PC-3 (cell line): ENCODE results near the gene LRRC61. TPM values are rescaled to one million over a fixed set of nuclear protein-coding genes. Genes with fewer than 3 reads are reported as not detected.

Source experiments
- ATAC-seq: fragments of 200-7000 bp; cut with Tn5 transposase; 2 replicates; pipeline ENCODE4 v1.9.1; 2020; ENCODE audit warnings: mild to moderate bottlenecking, moderate library complexity
- BruUV-seq: library from RNA; stranded (reverse); fragments of 400-500 nt; replicated peaks from 2 replicates; lab custom pipeline; 2021; lab: Mats Ljungman, UMichigan
- CTCF ChIA-PET: fragments of 300-600 bp; sonication (Branson Sonifier 250); formaldehyde crosslinking; loops from one replicate; lab custom pipeline; 2022; ENCODE audit warnings: antibody characterized with exemption; lab: Charles Lee
- POLR2A ChIA-PET: fragments of 300-600 bp; sonication (Branson Sonifier 250); formaldehyde crosslinking; loops from one replicate; lab custom pipeline; 2022; ENCODE audit warnings: antibody characterized with exemption; ENCODE audit not compliant: unreplicated experiment; lab: Charles Lee
- DNase-seq: peaks from one replicate; pipeline ENCODE4 v3.0.0-alpha.2; 2015
- H2AFZ ChIP-seq: fragments of 300-600 bp; sonication (generic); 2 replicates; pipeline ENCODE4 v1.6.0; 2016; ENCODE audit warnings: antibody characterized with exemption, low read length
- H3F3A ChIP-seq: fragments of 300-600 bp; sonication (generic); one replicate; pipeline ENCODE4 v1.6.0; 2017; ENCODE audit warnings: antibody characterized with exemption, low read length, control low read depth, mild to moderate bottlenecking; ENCODE audit not compliant: unreplicated experiment
- H3K27ac ChIP-seq: fragments of 300-600 bp; sonication (generic); 2 replicates; pipeline ENCODE4 v1.5.1; 2016; ENCODE audit warnings: mild to moderate bottlenecking, low read length
- H3K27me3 ChIP-seq: fragments of 300-600 bp; sonication (generic); 2 replicates; pipeline ENCODE4 v1.6.1; 2016; ENCODE audit warnings: low read length, mixed read lengths
- H3K36me3 ChIP-seq: fragments of 300-600 bp; sonication (generic); 2 replicates; pipeline ENCODE4 v1.6.1; 2016; ENCODE audit warnings: low read depth, mixed run types, low read length, mixed read lengths
- H3K4me1 ChIP-seq: fragments of 300-600 bp; sonication (generic); 2 replicates; pipeline ENCODE4 v1.5.1; 2016; ENCODE audit warnings: low read length; ENCODE audit not compliant: insufficient read depth
- H3K4me2 ChIP-seq: fragments of 300-600 bp; sonication (generic); 2 replicates; pipeline ENCODE4 v1.6.0; 2016; ENCODE audit warnings: low read length
- H3K4me3 ChIP-seq: fragments of 300-600 bp; sonication (generic); 2 replicates; pipeline ENCODE4 v1.5.1; 2016; ENCODE audit warnings: mild to moderate bottlenecking, low read length, mixed read lengths
- H3K79me2 ChIP-seq: fragments of 300-600 bp; sonication (generic); 2 replicates; pipeline ENCODE4 v1.6.1; 2017; ENCODE audit warnings: low read length, mixed read lengths
- H3K9ac ChIP-seq: fragments of 300-600 bp; sonication (generic); 2 replicates; pipeline ENCODE4 v1.6.0; 2016; ENCODE audit warnings: mild to moderate bottlenecking, low read length
- H3K9me2 ChIP-seq: fragments of 300-600 bp; sonication (generic); replicated peaks from 2 replicates; pipeline ENCODE4 v1.6.1; 2016; ENCODE audit warnings: mixed run types, low read length, mixed read lengths
- H3K9me3 ChIP-seq: fragments of 300-600 bp; sonication (generic); 2 replicates; pipeline ENCODE4 v1.6.1; 2016; ENCODE audit warnings: low read length, mixed read lengths
- H4K20me1 ChIP-seq: fragments of 300-600 bp; sonication (generic); 2 replicates; pipeline ENCODE4 v1.6.1; 2016; ENCODE audit warnings: low read length, mixed read lengths
- EZH2 ChIP-seq: fragments of 300-600 bp; sonication (generic); IDR thresholded peaks from one replicate; pipeline ENCODE4 v1.6.1; 2017; ENCODE audit warnings: antibody characterized with exemption, mild to moderate bottlenecking, low read length; ENCODE audit not compliant: unreplicated experiment
- EZH2phosphoT487 ChIP-seq: fragments of 300-600 bp; sonication (generic); IDR thresholded peaks from 2 replicates; pipeline ENCODE4 v1.6.1; 2018; ENCODE audit warnings: mild to moderate bottlenecking, antibody characterized with exemption, low read length, borderline replicate concordance
- intact Hi-C: fragments of 100-400 bp; cut with micrococcal nuclease; formaldehyde crosslinking; loops from 2 replicates; pipeline ENCODE4 v1.9.0; 2023
- total RNA-seq: library from RNA; depleted of rRNA; stranded (reverse); fragments of >200 nt; gene quantifications from 2 replicates; pipeline ENCODE4 v1.2.3, GENCODE V29; 2014
- TF ChIP-seq, protein P1 (sequence below): fragments of 300-600 bp; sonication (generic); conservative IDR thresholded peaks from 2 replicates; pipeline ENCODE4 v1.5.1; 2017; ENCODE audit warnings: antibody characterized with exemption, low read depth, mild to moderate bottlenecking, low read length

Gene LRRC61
- total RNA-seq, 1 experiment from 2014 or later, result 15.1 TPM

DNA sequence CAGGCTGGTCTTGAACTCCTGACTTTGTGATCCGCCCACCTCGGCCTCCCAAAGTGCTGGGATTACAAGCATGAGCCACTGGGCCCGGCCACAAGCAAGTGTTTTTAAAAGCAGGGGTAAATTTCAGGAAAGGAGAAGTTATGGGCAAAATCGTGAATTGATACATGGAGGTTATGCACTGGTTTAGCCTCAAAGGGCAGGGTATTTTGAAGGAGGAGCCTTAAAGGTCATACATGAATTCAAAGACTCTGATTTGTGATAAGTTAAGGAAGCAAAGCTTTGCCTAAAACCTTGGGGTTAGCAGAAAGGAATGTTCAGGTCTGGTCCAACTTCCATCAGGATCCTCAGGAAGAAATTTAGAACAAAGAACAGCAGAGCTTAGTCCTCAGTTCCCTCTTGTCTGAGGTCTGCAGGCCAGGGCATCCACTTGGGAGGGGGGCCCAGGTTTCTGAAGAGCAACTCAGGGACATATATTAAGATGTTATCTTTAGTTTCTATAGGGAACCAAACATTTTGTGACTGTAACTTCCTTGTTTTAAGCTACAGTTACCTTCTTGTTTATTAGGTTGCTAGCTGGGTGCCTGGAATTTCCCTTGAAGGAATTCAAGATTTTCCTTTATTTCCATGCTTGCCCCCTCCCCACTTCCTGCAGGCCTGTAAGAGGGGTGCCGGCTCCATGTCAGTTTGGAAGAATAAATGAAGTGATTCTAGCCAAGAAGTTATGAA is 42.7 kb downstream of the LRRC61 start:
- DNase-seq, result no peak
- Histone ChIP-seq H3K9ac (no peak overlapping the region), H2AFZ (no peak overlapping the region), H3K9me2 (no peaks in the 10 kb centered on the region), H3K79me2 (peaks cover 22% of the 10 kb centered on the region), H3K36me3 (no peaks in the 10 kb centered on the region), H3K4me2 (no peak overlapping the region), H4K20me1 (0 out of 2 replicates have a peak, but pooled peaks cover 11% of the 10 kb centered on the region), H3K4me1 (peaks cover 31% of the 10 kb centered on the region), H3K27me3 (no peaks in the 10 kb centered on the region), H3K27ac (no peak overlapping the region), H3F3A (no peaks in the 10 kb centered on the region), H3K9me3 (no peaks in the 10 kb centered on the region), H3K4me3 (no peak overlapping the region)
- no TSS peak for BruUV-seq
- POLR2A ChIA-PET, result no interaction called here
- CTCF ChIA-PET, result no interaction called here
- no peak for ATAC-seq
- TF ChIP-seq, protein P1, sequence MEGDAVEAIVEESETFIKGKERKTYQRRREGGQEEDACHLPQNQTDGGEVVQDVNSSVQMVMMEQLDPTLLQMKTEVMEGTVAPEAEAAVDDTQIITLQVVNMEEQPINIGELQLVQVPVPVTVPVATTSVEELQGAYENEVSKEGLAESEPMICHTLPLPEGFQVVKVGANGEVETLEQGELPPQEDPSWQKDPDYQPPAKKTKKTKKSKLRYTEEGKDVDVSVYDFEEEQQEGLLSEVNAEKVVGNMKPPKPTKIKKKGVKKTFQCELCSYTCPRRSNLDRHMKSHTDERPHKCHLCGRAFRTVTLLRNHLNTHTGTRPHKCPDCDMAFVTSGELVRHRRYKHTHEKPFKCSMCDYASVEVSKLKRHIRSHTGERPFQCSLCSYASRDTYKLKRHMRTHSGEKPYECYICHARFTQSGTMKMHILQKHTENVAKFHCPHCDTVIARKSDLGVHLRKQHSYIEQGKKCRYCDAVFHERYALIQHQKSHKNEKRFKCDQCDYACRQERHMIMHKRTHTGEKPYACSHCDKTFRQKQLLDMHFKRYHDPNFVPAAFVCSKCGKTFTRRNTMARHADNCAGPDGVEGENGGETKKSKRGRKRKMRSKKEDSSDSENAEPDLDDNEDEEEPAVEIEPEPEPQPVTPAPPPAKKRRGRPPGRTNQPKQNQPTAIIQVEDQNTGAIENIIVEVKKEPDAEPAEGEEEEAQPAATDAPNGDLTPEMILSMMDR, result no peak
- TF ChIP-seq EZH2phosphoT487 (no peak), EZH2 (no peak)
- intact Hi-C loops, result no loop called here

DNA sequence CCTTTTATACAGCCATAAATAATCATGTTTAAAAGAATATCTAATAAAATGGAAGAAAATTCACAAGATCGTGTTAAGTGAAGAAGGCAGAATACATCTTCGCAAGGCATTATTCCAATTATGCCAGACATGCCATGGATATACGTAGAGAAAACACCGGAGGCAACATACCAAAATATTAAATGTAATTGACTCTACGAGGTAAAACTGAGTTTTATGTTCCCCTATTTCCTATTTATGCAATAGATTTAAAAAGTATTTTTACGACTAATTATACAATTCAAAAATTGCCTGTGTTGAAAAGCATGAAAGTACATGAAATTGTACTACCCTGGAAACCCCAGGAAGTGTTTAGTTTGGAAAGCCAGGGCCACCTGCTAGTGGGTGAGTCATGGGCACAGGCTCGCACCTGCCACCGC is 44.5 kb downstream of the LRRC61 start:
- ATAC-seq, result peak; percentile 63
- peak overlapping the region; percentile 92 for H3K9ac ChIP-seq

More for the DNA sequence above, 44.5 kb downstream of the LRRC61 start:
- no peaks in the 10 kb centered on the region for H3F3A ChIP-seq
- peak overlapping the region; percentile 83 for H3K27ac ChIP-seq
- no peaks in the 10 kb centered on the region for H3K9me2 ChIP-seq
- H3K36me3 ChIP-seq, result no peaks in the 10 kb centered on the region
- ChIA-PET CTCF (no interaction called here), POLR2A (no interaction called here)
- TF ChIP-seq, protein P1, result no peak
- peak overlapping the region; percentile 94 for H3K4me2 ChIP-seq
- H3K4me1 ChIP-seq, result peaks cover 33% of the 10 kb centered on the region
- H3K79me2 ChIP-seq, result peaks cover 41% of the 10 kb centered on the region
- no peak for DNase-seq
- no peaks in the 10 kb centered on the region for H3K27me3 ChIP-seq
- peak overlapping the region; percentile 87 for H3K4me3 ChIP-seq
- BruUV-seq, result TSS peak; percentile 53
- 0 out of 2 replicates have a peak, but pooled peaks cover 11% of the 10 kb centered on the region for H4K20me1 ChIP-seq
- peak overlapping the region; percentile 71 for H2AFZ ChIP-seq
- intact Hi-C loops, result no loop called here
- H3K9me3 ChIP-seq, result no peaks in the 10 kb centered on the region
